HG02870 (cell line): ENCODE measurements around the gene NTN3.

Experiments
- ATAC-seq: cut with Tn5 transposase; IDR thresholded peaks from one replicate; pipeline ENCODE4 v1.9.1; 2021; ENCODE audit warnings: mild to moderate bottlenecking, moderate library complexity; ENCODE audit not compliant: unreplicated experiment

NTN3 gene

GRCh38 chr16:2495041-2495440, 23.9 kb downstream of the NTN3 start:
- ATAC-seq: no peak

GRCh38 chr16:2496223-2497115, 25.4 kb downstream of the NTN3 start:
- no peak for ATAC-seq

- ATAC-seq: no peak
Measured at GRCh38 chr16:2497116-2497630, 26.1 kb downstream of the NTN3 start.

- no peak for ATAC-seq
Measured at GRCh38 chr16:2497695-2498484, 26.8 kb downstream of the NTN3 start.

GRCh38 chr16:2498531-2499253, 27.6 kb downstream of the NTN3 start:
- no peak for ATAC-seq

- ATAC-seq: no peak
Measured at GRCh38 chr16:2499454-2499853, 28.4 kb downstream of the NTN3 start.

- ATAC-seq: no peak
Measured at GRCh38 chr16:2499890-2500429, 28.9 kb downstream of the NTN3 start.

- ATAC-seq: no peak
Measured at GRCh38 chr16:2500430-2500917, 29.4 kb downstream of the NTN3 start.

GRCh38 chr16:2500918-2501750, 30.0 kb downstream of the NTN3 start:
- ATAC-seq: peak; percentile 53

- no peak for ATAC-seq
Measured at GRCh38 chr16:2501946-2502895, 31.1 kb downstream of the NTN3 start.

GRCh38 chr16:2505695-2506094, 34.6 kb downstream of the NTN3 start:
- ATAC-seq: no peak

- no peak for ATAC-seq
Measured at GRCh38 chr16:2507052-2507659, 36.1 kb downstream of the NTN3 start.

- no peak for ATAC-seq
Measured at GRCh38 chr16:2507665-2508064, 36.6 kb downstream of the NTN3 start.

- no peak for ATAC-seq
Measured at GRCh38 chr16:2508722-2509400, 37.8 kb downstream of the NTN3 start.

GRCh38 chr16:2511128-2511800, 40.2 kb downstream of the NTN3 start:
- ATAC-seq: no peak

- no peak for ATAC-seq
Measured at GRCh38 chr16:2511996-2512734, 41.1 kb downstream of the NTN3 start.
